HepG2 (cell line): Measurements from ENCODE around the gene SNAPC4. TPM values are rescaled to one million over a fixed set of nuclear protein-coding genes. Genes with fewer than 3 reads are reported as not detected.
A peak's percentile ranks its signal among the peaks of the same experiment; 100 is the strongest.

Source experiments
- ADNP ChIP-seq: sonication (generic); formaldehyde crosslinking; IDR thresholded peaks from 2 replicates; pipeline ENCODE4 v1.4.0; 2020; ENCODE audit warnings: missing genetic modification reagents
- DNMT3B ChIP-seq: conservative IDR thresholded peaks from 2 replicates; pipeline ENCODE4 v1.6.1; 2016; ENCODE audit warnings: missing biosample characterization, control low read depth
- EED ChIP-seq: sonication (generic); formaldehyde crosslinking; IDR thresholded peaks from 2 replicates; pipeline ENCODE4 v1.5.0; 2020; ENCODE audit warnings: mild to moderate bottlenecking, missing genetic modification reagents
- FOSL2 ChIP-seq: sonication (generic); formaldehyde crosslinking; IDR thresholded peaks from 2 replicates; pipeline ENCODE4 v1.4.0; 2020; ENCODE audit warnings: missing genetic modification reagents
- GZF1 ChIP-seq: sonication (generic); formaldehyde crosslinking; IDR thresholded peaks from 2 replicates; pipeline ENCODE4 v1.5.1; 2020; ENCODE audit warnings: mild to moderate bottlenecking, missing genetic modification reagents
- HNF4A ChIP-seq: sonication (generic); formaldehyde crosslinking; IDR thresholded peaks from 2 replicates; pipeline ENCODE4 v1.4.0; 2020; ENCODE audit warnings: missing genetic modification reagents
- HNRNPK ChIP-seq: fragments of 200-400 bp; formaldehyde crosslinking; IDR thresholded peaks from 2 replicates; pipeline ENCODE4 v1.6.1; 2018; ENCODE audit warnings: low read length, low read depth, moderate library complexity, mild to moderate bottlenecking; ENCODE audit not compliant: poor library complexity, severe bottlenecking
- HNRNPLL ChIP-seq: fragments of 200-400 bp; formaldehyde crosslinking; IDR thresholded peaks from 2 replicates; pipeline ENCODE4 v1.6.1; 2017; ENCODE audit warnings: mild to moderate bottlenecking, low read depth, low read length; ENCODE audit not compliant: poor library complexity, severe bottlenecking
- JDP2 ChIP-seq: sonication (generic); formaldehyde crosslinking; IDR thresholded peaks from 2 replicates; pipeline ENCODE4 v1.8.1; 2022; ENCODE audit warnings: missing genetic modification reagents, borderline replicate concordance
- NFE2L1 ChIP-seq: sonication (generic); formaldehyde crosslinking; IDR thresholded peaks from 2 replicates; pipeline ENCODE4 v1.4.0; 2020; ENCODE audit warnings: missing genetic modification reagents, mild to moderate bottlenecking, borderline replicate concordance
- NR3C1 ChIP-seq: sonication (generic); formaldehyde crosslinking; IDR thresholded peaks from 2 replicates; pipeline ENCODE4 v1.4.0; 2020; ENCODE audit warnings: missing genetic modification reagents
- PCBP1 ChIP-seq: fragments of 200-400 bp; formaldehyde crosslinking; IDR thresholded peaks from 2 replicates; pipeline ENCODE4 v1.6.1; 2017; ENCODE audit warnings: mild to moderate bottlenecking, low read depth, low read length, borderline replicate concordance
- POLR2A ChIP-seq, 2 experiments: IDR thresholded peaks; 2 replicates each; pipeline ENCODE4 v1.6.1; 2011; ENCODE audit warnings: low read depth in 2 of 2, low read length in 2 of 2, mild to moderate bottlenecking in 1 of 2, moderate library complexity in 1 of 2; ENCODE audit not compliant: insufficient read depth in 1 of 2
- PPARG ChIP-seq: conservative IDR thresholded peaks from 2 replicates; pipeline ENCODE4 v1.6.1; 2016; ENCODE audit warnings: missing biosample characterization, missing genetic modification reagents
- TEAD2 ChIP-seq: sonication (generic); formaldehyde crosslinking; IDR thresholded peaks from 2 replicates; pipeline ENCODE4 v1.9.0; 2021; ENCODE audit warnings: missing genetic modification reagents
- TEAD3 ChIP-seq: optimal IDR thresholded peaks from 2 replicates; pipeline ENCODE3; 2016; ENCODE audit warnings: borderline replicate concordance
- USF2 ChIP-seq, 2 experiments: sonication (generic) in 1 of 2; formaldehyde crosslinking in 1 of 2; IDR thresholded peaks; 2 replicates each; pipeline versions ENCODE4 v1.5.1 to v1.6.1; 2011 to 2020; ENCODE audit warnings: borderline replicate concordance in 1 of 2, low read depth in 1 of 2, low read length in 1 of 2, mild to moderate bottlenecking in 1 of 2, missing genetic modification reagents in 1 of 2, moderate library complexity in 1 of 2
- ZBTB42 ChIP-seq: sonication (generic); formaldehyde crosslinking; IDR thresholded peaks from 2 replicates; pipeline ENCODE4 v1.5.0; 2020; ENCODE audit warnings: mild to moderate bottlenecking, missing genetic modification reagents
- ZMYM3 ChIP-seq: sonication (generic); formaldehyde crosslinking; IDR thresholded peaks from 2 replicates; pipeline ENCODE4 v1.5.1; 2020; ENCODE audit warnings: mild to moderate bottlenecking, missing genetic modification reagents
- ZNF263 ChIP-seq: sonication (generic); formaldehyde crosslinking; IDR thresholded peaks from 2 replicates; pipeline ENCODE4 v1.4.0; 2020; ENCODE audit warnings: missing genetic modification reagents
- ZNF564 ChIP-seq: sonication (generic); formaldehyde crosslinking; IDR thresholded peaks from 2 replicates; pipeline ENCODE4 v1.8.1; 2023; ENCODE audit warnings: mild to moderate bottlenecking, missing genetic modification reagents
- ZNF589 ChIP-seq: sonication (generic); formaldehyde crosslinking; conservative IDR thresholded peaks from 2 replicates; pipeline ENCODE4 v1.8.0; 2022; ENCODE audit warnings: mild to moderate bottlenecking, moderate library complexity, missing genetic modification reagents
- ZNF740 ChIP-seq: sonication (generic); formaldehyde crosslinking; IDR thresholded peaks from 2 replicates; pipeline ENCODE4 v1.4.0; 2020; ENCODE audit warnings: missing genetic modification reagents
- ZSCAN9 ChIP-seq: IDR thresholded peaks from 2 replicates; pipeline ENCODE4 v1.6.1; 2016; ENCODE audit warnings: borderline replicate concordance
- polyA plus RNA-seq, 8 experiments: library from polyadenylated mRNA; depleted of rRNA in 3 of 8; stranded (reverse) in 7 of 8; unstranded in 1 of 8; fragments of >200 nt; fragmentation: Illumina TruSeq in 4 of 8; extraction: Trizol in 4 of 8; gene quantifications; 2 replicates each; pipeline versions ENCODE4 v1.2.1 to v1.2.3, GENCODE V29; 2011 to 2016; ENCODE audit warnings: low read depth in 4 of 8, missing spikeins in 1 of 8, mixed read lengths in 1 of 8; ENCODE audit not compliant: insufficient read depth in 1 of 8
- total RNA-seq, 5 experiments: library from RNA; depleted of rRNA; stranded (reverse); fragments of >200 nt; fragmentation: Illumina TruSeq; extraction: Trizol; gene quantifications; 2 replicates each; pipeline ENCODE4 v1.2.3, GENCODE V29; 2016; ENCODE audit warnings: low read depth in 1 of 5
- TF ChIP-seq, protein P1 (sequence below): sonication (generic); formaldehyde crosslinking; conservative IDR thresholded peaks from 2 replicates; pipeline ENCODE4 v1.8.0; 2022; ENCODE audit warnings: missing genetic modification reagents
- TF ChIP-seq, protein P2 (sequence below): sonication (generic); formaldehyde crosslinking; IDR thresholded peaks from 2 replicates; pipeline ENCODE4 v1.5.0; 2020; ENCODE audit warnings: missing genetic modification reagents, mild to moderate bottlenecking, borderline replicate concordance

Gene SNAPC4
- total and polyA plus RNA-seq, 2 of the 13 experiments (the other 11 are each of a cell fraction or from before 2014, with no cell fraction given), result 2.0 to 6.0 TPM

DNA sequence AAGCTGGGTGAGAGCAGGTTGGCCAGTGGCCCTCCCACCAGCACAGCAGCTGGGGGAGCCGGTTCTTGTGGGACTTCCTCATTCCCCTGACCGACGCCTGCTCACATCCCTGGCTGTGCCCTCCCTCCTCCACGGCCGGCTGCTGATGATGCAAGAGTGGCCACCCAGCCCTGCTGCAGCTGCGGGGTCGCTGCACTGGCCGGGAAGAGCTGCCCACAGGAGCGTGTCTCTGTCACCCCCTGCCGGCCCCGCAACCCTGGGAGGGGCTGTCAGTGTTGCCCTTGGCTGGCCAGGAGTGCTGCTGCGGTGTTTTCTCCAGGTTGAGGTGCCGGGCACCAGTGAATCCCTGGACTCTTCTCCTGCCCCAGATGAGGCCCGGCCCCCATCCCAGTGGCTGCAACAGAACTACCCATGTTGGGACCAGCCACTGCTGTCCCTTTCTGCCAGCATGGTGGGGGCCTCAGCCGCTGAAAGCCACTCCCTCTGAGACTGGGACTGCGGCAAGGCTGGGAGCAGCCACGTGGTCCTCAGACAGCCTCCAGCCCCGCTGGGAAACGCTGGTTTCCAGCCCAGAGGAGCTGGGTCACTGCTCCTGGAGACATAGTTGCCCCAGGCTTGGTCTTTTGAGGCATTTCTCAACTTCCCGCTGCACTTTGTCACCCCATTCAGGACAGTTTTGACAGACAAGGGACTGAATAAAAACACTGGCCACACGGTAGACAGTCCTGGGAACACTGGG, 27.2 kb downstream of the SNAPC4 start (continued):
- TF ChIP-seq USF2 (IDR thresholded peaks at IDR 0.05; ENCODE audit: low read depth, low read length), result no peak
- TF ChIP-seq USF2 (CRISPR knock-in tag; IDR thresholded peaks at IDR 0.05; ENCODE audit: borderline replicate concordance), result no peak
- no peak for TF ChIP-seq PCBP1
- no peak for TF ChIP-seq ZMYM3 (CRISPR knock-in tag)
- peak; percentile 92 for TF ChIP-seq ZNF263 (CRISPR knock-in tag)
- TF ChIP-seq FOSL2 (CRISPR knock-in tag), result peak; percentile 61
- peak; percentile 54 for TF ChIP-seq HNF4A
- TF ChIP-seq PPARG, result no peak
- TF ChIP-seq ZNF589, result no peak
- no peak for TF ChIP-seq EED (CRISPR knock-in tag)
- no peak for TF ChIP-seq DNMT3B (CRISPR knock-in tag)
- no peak for TF ChIP-seq HNRNPK
- TF ChIP-seq TEAD3 (CRISPR knock-in tag), result peak; percentile 76
- no peak for TF ChIP-seq HNRNPLL
- peak; percentile 94 for TF ChIP-seq ZNF740 (CRISPR knock-in tag)
- TF ChIP-seq ZSCAN9 (CRISPR knock-in tag), result no peak; the same call in 1 of the 2 replicates
- TF ChIP-seq, protein P1, sequence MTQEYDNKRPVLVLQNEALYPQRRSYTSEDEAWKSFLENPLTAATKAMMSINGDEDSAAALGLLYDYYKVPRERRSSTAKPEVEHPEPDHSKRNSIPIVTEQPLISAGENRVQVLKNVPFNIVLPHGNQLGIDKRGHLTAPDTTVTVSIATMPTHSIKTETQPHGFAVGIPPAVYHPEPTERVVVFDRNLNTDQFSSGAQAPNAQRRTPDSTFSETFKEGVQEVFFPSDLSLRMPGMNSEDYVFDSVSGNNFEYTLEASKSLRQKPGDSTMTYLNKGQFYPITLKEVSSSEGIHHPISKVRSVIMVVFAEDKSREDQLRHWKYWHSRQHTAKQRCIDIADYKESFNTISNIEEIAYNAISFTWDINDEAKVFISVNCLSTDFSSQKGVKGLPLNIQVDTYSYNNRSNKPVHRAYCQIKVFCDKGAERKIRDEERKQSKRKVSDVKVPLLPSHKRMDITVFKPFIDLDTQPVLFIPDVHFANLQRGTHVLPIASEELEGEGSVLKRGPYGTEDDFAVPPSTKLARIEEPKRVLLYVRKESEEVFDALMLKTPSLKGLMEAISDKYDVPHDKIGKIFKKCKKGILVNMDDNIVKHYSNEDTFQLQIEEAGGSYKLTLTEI (CRISPR knock-in tag), result no peak
- TF ChIP-seq TEAD2 (CRISPR knock-in tag), result 0 out of 2 replicates have a peak, but pooled peaks have one; percentile 44
- TF ChIP-seq NFE2L1 (CRISPR knock-in tag), result no peak
- TF ChIP-seq ADNP (CRISPR knock-in tag), result no peak
- TF ChIP-seq JDP2 (CRISPR knock-in tag), result no peak
- TF ChIP-seq GZF1 (CRISPR knock-in tag), result no peak
- no peak for TF ChIP-seq ZNF564 (CRISPR knock-in tag)
- no peak for TF ChIP-seq POLR2A (IDR thresholded peaks at IDR 0.05; ENCODE audit: insufficient read depth in 1 of 2, low read depth in 2 of 2, low read length in 2 of 2)
- TF ChIP-seq, protein P2, sequence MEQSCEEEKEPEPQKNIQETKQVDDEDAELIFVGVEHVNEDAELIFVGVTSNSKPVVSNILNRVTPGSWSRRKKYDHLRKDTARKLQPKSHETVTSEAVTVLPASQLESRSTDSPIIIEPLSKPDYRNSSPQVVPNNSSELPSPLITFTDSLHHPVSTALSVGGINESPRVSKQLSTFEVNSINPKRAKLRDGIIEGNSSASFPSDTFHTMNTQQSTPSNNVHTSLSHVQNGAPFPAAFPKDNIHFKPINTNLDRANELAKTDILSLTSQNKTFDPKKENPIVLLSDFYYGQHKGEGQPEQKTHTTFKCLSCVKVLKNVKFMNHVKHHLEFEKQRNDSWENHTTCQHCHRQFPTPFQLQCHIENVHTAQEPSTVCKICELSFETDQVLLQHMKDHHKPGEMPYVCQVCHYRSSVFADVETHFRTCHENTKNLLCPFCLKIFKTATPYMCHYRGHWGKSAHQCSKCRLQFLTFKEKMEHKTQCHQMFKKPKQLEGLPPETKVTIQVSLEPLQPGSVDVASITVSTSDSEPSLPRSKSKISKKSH (CRISPR knock-in tag), result peak; percentile 43; the same call in 1 of the 2 replicates
- TF ChIP-seq NR3C1 (CRISPR knock-in tag), result no peak
- TF ChIP-seq ZBTB42 (CRISPR knock-in tag), result no peak
